Motor neuron (in vitro differentiated cells): ENCODE results near the gene KCNJ9. TPM values are rescaled to one million over a fixed set of nuclear protein-coding genes. Genes with fewer than 3 reads are reported as not detected.

Source experiments
- ATAC-seq, 8 experiments: fragments of 200-7000 bp; cut with Tn5 transposase; replicated peaks in 6 of 8; 2 replicates each; pipeline ENCODE4 v1.8.0; 2021; ENCODE audit warnings: mild to moderate bottlenecking in 8 of 8, moderate library complexity in 8 of 8
- H3K27ac ChIP-seq, 2 donors: fragments of 250-450 bp; sonication (Bioruptor Pico); 2 replicates each; pipeline ENCODE4 v1.9.0; 2021; ENCODE audit warnings: antibody characterized with exemption in 2 of 2, mild to moderate bottlenecking in 2 of 2, moderate library complexity in 1 of 2
- H3K4me1 ChIP-seq, 2 donors: fragments of 250-450 bp; sonication (Bioruptor Pico); replicated peaks in 1 of 2; 2 replicates each; pipeline ENCODE4 v1.6.1; 2021; ENCODE audit warnings: antibody characterized with exemption in 2 of 2, mild to moderate bottlenecking in 2 of 2, moderate library complexity in 1 of 2
- H3K4me3 ChIP-seq, 5 donors: fragments of 250-450 bp; sonication (Bioruptor Pico); 2 replicates each; pipeline ENCODE4 v1.9.0; 2021; ENCODE audit warnings: antibody characterized with exemption in 5 of 5, mild to moderate bottlenecking in 5 of 5, moderate library complexity in 4 of 5
- WGBS, 10 experiments: fragments of 450-650 bp; shearing (Covaris generic); methylation state at CpG; one replicate each; pipeline ENCODE4 v1.0.0; 2022; 5-methylcytosine and 5-hydroxymethylcytosine counted together
- in situ Hi-C, 9 experiments: fragments of 400-800 bp; cut with MboI; loops; one replicate each; pipeline ENCODE4 v1.15.0; 2021; ENCODE audit warnings: low sequenced_read_pairs in 9 of 9, low pct_unique_long_range_greater_than_20kb in 2 of 9; ENCODE audit not compliant: unreplicated experiment in 9 of 9
- total RNA-seq, 8 experiments: library from RNA; unstranded; fragments of 300-600 nt; gene quantifications; 2 replicates each; pipeline versions ENCODE4 v1.2.3 to v1.2.4, GENCODE V29; 2022

Gene KCNJ9
- total RNA-seq, 8 experiments from 2014 or later = 0.18 to 9.5 (median 3.8) TPM

DNA sequence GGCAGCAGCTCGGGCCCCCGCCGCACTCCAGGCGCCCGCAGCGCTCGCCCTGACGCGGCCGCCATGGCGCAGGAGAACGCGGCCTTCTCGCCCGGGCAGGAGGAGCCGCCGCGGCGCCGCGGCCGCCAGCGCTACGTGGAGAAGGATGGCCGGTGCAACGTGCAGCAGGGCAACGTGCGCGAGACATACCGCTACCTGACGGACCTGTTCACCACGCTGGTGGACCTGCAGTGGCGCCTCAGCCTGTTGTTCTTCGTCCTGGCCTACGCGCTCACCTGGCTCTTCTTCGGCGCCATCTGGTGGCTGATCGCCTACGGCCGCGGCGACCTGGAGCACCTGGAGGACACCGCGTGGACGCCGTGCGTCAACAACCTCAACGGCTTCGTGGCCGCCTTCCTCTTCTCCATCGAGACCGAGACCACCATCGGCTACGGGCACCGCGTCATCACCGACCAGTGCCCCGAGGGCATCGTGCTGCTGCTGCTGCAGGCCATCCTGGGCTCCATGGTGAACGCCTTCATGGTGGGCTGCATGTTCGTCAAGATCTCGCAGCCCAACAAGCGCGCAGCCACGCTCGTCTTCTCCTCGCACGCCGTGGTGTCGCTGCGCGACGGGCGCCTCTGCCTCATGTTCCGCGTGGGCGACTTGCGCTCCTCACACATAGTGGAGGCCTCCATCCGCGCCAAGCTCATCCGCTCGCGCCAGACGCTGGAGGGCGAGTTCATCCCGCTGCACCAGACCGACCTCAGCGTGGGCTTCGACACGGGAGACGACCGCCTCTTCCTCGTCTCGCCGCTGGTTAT is 2.8 kb downstream of the KCNJ9 start:
- Histone ChIP-seq H3K4me3 (peak overlapping the region in 4 of 5 donors; percentile 9 to 24 (median 18)), H3K4me1 (peaks cover 17 to 19% of the 10 kb centered on the region in 2 donors), H3K27ac (no peak overlapping the region)
- 5 to 79% (median 70%) methylated on average over 4 to 56 of the region's 96 CpGs; no CpG with 5 or more reads in 3 of the 10 experiments for WGBS, 10 experiments
- peak in 4 of 8 experiments; percentile 10 to 83 (median 54) for ATAC-seq
- in situ Hi-C loops = loop anchor here in 3 of 9 experiments (25.0 kb wide), 3 partner anchors 128 to 278 kb away; partner anchors contain the start of genes IGSF9 (in 2 of the 3), TAGLN2 (in 2 of the 3), NHLH1 (in 1 of the 3) and PEA15 (in 1 of the 3)

DNA sequence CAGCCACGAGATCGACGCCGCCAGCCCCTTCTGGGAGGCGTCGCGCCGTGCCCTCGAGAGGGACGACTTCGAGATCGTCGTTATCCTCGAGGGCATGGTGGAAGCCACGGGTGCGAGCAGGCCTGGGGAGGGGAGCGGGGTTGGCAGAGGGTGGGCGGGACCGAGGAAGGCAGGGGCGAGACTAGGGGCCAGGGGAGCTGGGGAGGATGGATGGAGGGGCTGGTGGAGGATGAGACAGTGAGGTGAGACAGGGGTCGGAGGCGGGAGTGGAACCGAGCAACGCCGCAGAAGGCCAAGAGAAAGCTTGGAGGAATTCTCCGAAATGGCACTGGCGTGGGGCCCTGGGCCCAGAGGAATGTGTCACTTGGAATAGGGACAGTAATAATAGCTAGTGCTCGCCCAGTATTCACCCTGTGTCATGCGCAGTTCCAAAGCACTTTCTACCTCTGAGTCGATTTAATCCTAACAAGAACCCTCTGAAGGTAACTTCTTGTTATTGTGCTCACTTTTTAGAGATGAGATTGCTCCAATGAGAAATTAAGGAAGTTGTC is 3.5 kb downstream of the KCNJ9 start:
- Histone ChIP-seq H3K27ac (no peak overlapping the region), H3K4me3 (no peak overlapping the region), H3K4me1 (peaks cover 17 to 19% of the 10 kb centered on the region in 2 donors)
- 64 to 100% (median 94%) methylated on average over 1 to 7 of the region's 30 CpGs; no CpG with 5 or more reads in 4 of the 10 experiments for WGBS, 10 experiments
- in situ Hi-C loops = loop anchor here in 3 of 9 experiments (25.0 kb wide), 3 partner anchors 127 to 277 kb away; partner anchors contain the start of genes IGSF9 (in 2 of the 3), TAGLN2 (in 2 of the 3), NHLH1 (in 1 of the 3) and PEA15 (in 1 of the 3)
- no peak for ATAC-seq

DNA sequence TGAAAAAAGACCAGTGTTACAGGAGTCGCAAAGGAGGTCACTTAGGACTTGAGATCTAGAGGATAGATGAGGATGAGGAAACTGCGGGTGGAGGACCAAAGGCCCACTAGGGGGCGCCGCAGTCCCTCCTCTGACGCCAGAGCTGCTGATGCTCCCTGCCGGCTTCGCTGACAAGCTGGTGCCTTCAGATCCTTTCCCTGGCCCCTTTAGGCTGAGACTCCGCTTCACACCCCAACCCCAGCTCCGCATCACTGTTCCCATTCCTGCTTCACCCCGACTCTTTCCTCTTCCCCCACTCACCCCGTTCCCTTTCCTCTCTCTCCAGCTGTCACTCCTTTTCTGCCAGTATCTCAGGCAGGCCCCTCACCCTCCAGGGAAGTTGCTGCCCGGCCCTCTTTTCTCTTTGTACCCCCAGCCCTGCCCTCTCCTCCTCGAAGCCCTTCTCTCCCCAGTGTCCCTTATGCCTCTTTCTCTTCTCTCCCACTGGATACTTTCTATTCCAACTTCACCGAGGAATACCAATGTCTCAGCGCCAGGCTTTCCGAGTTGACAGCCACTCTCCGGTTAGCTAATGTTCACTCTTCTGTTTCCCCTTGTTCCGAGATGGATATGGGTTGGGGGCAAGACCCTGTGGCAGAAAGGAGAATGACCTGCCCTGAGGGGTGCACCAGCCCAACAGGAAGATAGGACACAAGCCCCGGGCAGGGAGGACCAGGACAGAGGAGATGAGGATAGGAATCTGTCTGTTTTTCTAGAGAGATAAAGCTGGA is 4.5 kb downstream of the KCNJ9 start:
- no peak overlapping the region for H3K27ac ChIP-seq

DNA sequence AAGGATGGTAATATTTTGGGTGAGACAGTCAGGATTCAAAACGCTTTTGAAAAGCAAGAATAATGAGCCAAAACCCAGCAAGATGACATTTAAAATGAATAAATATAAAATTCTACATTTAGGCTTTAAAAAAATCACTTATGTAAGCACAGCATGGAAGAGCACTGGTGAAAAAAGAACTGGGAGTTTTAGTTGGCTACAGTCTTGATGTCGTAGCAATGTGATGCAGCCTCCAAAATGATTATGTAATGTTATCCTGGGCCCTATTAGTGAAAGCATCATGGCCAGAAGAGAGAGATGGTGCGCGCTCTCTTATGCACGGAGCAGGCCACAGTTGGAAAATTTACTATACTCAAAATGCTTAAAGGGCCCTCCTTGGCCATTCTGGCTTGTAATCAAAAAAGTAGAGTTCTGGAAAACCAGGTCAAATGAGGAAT is 5.1 kb downstream of the KCNJ9 start:
- ATAC-seq = no peak
- Histone ChIP-seq H3K27ac (no peak overlapping the region), H3K4me3 (no peak overlapping the region), H3K4me1 (peaks cover 9 to 12% of the 10 kb centered on the region in 2 donors)
- in situ Hi-C loops = loop anchor here in 3 of 9 experiments (25.0 kb wide), 3 partner anchors 126 to 276 kb away; partner anchors contain the start of genes IGSF9 (in 2 of the 3), TAGLN2 (in 2 of the 3), NHLH1 (in 1 of the 3) and PEA15 (in 1 of the 3)
- WGBS, 10 experiments = 0 to 86% (median 61%) methylated on average over 1 to 5 of the region's 5 CpGs

More for the DNA sequence above, 4.5 kb downstream of the KCNJ9 start:
- WGBS, 10 experiments = 18 to 100% (median 48%) methylated on average over 1 to 11 of the region's 19 CpGs
- Histone ChIP-seq H3K4me1 (peaks cover 13 to 15% of the 10 kb centered on the region in 2 donors), H3K4me3 (no peak overlapping the region)
- ATAC-seq = peak; percentile 49 to 92 (median 58)
- in situ Hi-C loops = loop anchor here in 3 of 9 experiments (25.0 kb wide), 3 partner anchors 126 to 276 kb away; partner anchors contain the start of genes IGSF9 (in 2 of the 3), TAGLN2 (in 2 of the 3), NHLH1 (in 1 of the 3) and PEA15 (in 1 of the 3)

DNA sequence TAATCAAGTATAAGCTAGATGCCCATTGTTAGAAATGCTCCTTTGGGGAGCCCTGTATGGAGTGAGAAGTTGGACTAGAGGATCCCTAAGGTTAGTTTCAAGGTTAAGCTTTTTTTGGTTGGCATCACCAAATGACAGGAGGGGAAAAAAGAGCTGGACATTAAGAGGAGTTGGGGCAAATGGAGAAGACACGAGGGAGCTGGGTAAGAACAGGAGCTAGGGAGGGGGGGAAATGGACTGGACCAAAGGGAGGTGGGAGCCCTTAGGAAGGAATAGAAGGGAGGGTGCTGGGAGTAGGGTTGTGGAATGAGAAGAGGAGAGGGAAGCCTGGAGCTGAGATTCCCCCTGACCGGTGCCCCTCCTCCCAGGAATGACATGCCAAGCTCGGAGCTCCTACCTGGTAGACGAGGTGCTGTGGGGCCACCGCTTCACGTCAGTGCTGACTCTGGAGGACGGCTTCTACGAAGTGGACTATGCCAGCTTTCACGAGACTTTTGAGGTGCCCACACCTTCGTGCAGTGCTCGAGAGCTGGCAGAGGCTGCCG is 5.9 kb downstream of the KCNJ9 start:
- Histone ChIP-seq H3K4me3 (no peak overlapping the region), H3K27ac (no peak overlapping the region), H3K4me1 (peaks cover 3 to 7% of the 10 kb centered on the region in 2 donors)
- in situ Hi-C loops = loop anchor here in 3 of 9 experiments (25.0 kb wide), 3 partner anchors 125 to 275 kb away; partner anchors contain the start of genes IGSF9 (in 2 of the 3), TAGLN2 (in 2 of the 3), NHLH1 (in 1 of the 3) and PEA15 (in 1 of the 3)
- whole genome bisulfite sequencing, 10 experiments = 20 to 100% (median 90%) methylated on average over 1 to 5 of the region's 12 CpGs; no CpG with 5 or more reads in 3 of the 10 experiments
- no peak for ATAC-seq

DNA sequence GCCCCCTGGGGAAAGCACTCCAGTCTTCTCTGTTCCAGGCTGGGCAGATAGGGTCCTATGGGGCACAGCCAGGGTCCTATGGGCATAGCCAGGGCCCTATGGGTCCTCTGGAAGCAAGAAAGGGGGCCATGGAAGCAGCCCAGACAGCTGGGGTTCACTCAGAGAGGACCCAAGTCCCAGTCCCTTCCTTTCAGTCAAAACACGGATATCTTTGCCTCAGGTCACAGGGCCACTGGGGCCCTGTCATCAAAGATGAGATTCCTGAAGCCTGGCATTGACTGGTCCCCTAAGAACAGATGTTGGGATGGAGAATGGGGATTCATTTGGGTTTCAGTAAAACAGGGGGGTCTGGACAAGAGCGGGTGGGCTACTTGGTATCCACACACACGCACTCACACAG is 8.5 kb downstream of the KCNJ9 start:
- 65 to 100% (median 83%) methylated on average over 1 to 3 of the region's 3 CpGs; no CpG with 5 or more reads in 3 of the 10 experiments for WGBS, 10 experiments
- no peak overlapping the region for H3K4me3 ChIP-seq
- ATAC-seq = no peak
- peaks cover 3 to 7% of the 10 kb centered on the region in 2 donors for H3K4me1 ChIP-seq
- in situ Hi-C loops = loop anchor here in 3 of 9 experiments (25.0 kb wide), 3 partner anchors 122 to 272 kb away; partner anchors contain the start of genes IGSF9 (in 2 of the 3), TAGLN2 (in 2 of the 3), NHLH1 (in 1 of the 3) and PEA15 (in 1 of the 3)
- no peak overlapping the region for H3K27ac ChIP-seq

DNA sequence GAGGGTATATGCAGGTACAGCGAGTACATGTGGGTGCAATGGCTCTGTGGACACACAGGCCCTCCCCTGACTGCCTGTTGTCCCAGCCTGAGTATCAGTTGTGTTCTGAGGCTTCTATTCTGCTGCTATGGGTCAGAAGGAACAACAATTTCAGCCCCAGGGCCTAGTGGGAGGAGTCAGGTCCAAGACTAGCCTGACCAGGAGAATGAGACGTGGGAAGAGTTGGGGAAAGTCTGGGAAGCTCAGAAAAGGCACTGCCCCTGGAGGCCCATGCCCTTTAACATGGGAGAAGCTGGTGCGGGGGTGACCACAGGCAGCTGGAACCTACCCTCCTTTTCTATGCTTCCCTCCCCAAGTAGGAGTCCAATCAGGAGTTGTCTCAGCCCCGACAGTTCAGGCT is 9.4 kb downstream of the KCNJ9 start:
- H3K4me3 ChIP-seq = no peak overlapping the region
- no peak overlapping the region for H3K27ac ChIP-seq
- in situ Hi-C loops = loop anchor here in 3 of 9 experiments (25.0 kb wide), 3 partner anchors 122 to 272 kb away; partner anchors contain the start of genes IGSF9 (in 2 of the 3), TAGLN2 (in 2 of the 3), NHLH1 (in 1 of the 3) and PEA15 (in 1 of the 3)
- peak in 3 of 8 experiments; percentile 28 to 51 (median 49) for ATAC-seq
- H3K4me1 ChIP-seq = peaks cover 8 to 11% of the 10 kb centered on the region in 2 donors
- WGBS, 10 experiments = 17 to 100% (median 89%) methylated on average over 1 to 3 of the region's 4 CpGs; no CpG with 5 or more reads in 5 of the 10 experiments

DNA sequence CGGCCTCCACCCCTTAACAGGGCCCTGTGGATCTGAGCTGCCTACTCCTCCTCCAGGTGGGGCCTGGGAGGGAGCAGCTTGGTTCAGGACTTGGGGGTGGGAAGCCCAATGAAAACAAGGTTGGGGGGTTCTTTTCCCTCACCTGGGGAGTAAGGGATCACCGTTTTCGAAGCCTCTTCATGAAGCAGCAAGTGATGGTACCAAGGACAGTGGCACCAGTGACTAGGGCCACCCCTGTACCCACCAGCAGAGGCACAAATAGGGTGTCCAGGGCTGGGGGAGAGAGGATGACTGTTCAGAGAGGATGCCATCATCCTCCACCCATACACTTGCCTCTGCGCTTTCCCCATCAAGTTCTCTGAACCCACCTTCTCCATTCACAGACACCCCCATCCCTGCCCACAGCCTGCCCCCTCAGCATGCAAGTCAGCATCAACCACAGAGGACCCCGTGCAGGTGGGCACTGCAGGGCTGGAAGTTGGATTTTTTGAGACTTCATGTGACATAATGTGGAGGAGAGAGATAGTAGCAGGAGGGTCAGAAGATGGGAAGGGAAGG is 10.4 kb downstream of the KCNJ9 start:
- WGBS, 10 experiments = 50 to 100% (median 78%) methylated on average over 1 to 4 of the region's 5 CpGs; no CpG with 5 or more reads in 6 of the 10 experiments
- no peak for ATAC-seq
- H3K4me3 ChIP-seq = no peak overlapping the region
- in situ Hi-C loops = loop anchor here in 3 of 9 experiments (25.0 kb wide), 3 partner anchors 121 to 271 kb away; partner anchors contain the start of genes IGSF9 (in 2 of the 3), TAGLN2 (in 2 of the 3), NHLH1 (in 1 of the 3) and PEA15 (in 1 of the 3)
- peaks cover 15 to 17% of the 10 kb centered on the region in 2 donors for H3K4me1 ChIP-seq
- no peak overlapping the region for H3K27ac ChIP-seq

DNA sequence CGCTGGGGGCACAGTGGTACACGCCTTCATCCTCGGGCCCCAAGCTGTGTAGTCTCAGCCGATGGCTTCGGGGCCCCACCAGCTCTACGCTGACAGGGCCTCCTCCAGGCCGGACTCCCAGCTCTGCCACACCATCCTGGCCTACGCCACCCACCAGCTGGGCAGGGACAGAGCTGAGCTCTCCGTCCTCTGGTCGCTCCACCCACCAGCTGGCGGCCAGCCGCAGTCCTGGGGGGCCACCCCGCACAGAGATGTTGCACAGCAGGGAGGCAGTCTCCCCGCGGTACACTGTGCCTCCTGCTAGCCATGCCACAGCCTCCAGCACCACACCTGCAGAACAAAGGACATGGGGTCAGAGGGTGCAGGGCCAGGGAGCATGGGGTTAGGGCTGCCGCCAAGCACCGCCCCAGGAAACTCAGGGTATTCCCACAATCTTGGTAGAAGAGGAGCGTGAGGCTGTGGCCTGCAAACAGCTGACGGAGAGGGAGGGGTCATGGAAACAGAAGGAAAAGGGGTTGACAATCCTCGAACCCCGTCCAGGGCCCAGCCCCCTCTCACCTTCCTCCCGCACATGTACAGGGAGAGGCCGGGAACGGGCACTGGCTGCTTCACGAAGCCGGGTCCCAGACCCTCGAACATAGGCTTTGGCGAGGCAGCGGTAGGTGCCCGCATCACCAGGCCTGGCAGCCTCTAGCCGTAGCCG is 11.2 kb downstream of the KCNJ9 start:
- in situ Hi-C loops = loop anchor here in 3 of 9 experiments (25.0 kb wide), 3 partner anchors 120 to 270 kb away; partner anchors contain the start of genes IGSF9 (in 2 of the 3), TAGLN2 (in 2 of the 3), NHLH1 (in 1 of the 3) and PEA15 (in 1 of the 3)
- Histone ChIP-seq H3K4me1 (peaks cover 21 to 24% of the 10 kb centered on the region in 2 donors), H3K4me3 (no peak overlapping the region), H3K27ac (no peak overlapping the region)
- no peak for ATAC-seq
- 62 to 100% (median 89%) methylated on average over 1 to 27 of the region's 32 CpGs; no CpG with 5 or more reads in 3 of the 10 experiments for WGBS, 10 experiments

DNA sequence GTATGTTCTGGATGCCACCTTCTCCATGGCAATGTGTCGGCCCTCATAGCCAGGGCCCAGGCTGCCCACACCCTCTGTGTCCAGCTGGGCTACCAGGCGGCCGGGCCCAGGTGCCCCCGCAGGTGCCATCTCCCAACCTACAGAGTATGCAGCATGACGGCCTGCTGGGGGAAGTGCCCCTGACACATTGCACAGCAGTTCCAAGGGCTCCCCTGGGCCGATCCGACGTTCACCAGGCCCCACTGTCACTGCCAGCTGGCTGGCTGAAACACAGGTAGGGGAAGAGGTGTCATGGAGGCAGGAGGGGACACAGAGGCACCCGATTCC is 11.7 kb downstream of the KCNJ9 start:
- Histone ChIP-seq H3K4me3 (no peak overlapping the region), H3K4me1 (peaks cover 25 to 28% of the 10 kb centered on the region in 2 donors), H3K27ac (no peak overlapping the region)
- in situ Hi-C loops = loop anchor here in 3 of 9 experiments (25.0 kb wide), 3 partner anchors 119 to 269 kb away; partner anchors contain the start of genes IGSF9 (in 2 of the 3), TAGLN2 (in 2 of the 3), NHLH1 (in 1 of the 3) and PEA15 (in 1 of the 3)
- no peak for ATAC-seq
- whole genome bisulfite sequencing, 10 experiments = 80 to 96% (median 90%) methylated on average over 1 to 4 of the region's 9 CpGs; no CpG with 5 or more reads in 7 of the 10 experiments
